Lower lobe of right lung (tissue), 2 donors: ENCODE data around the gene FAM222B. TPM values are rescaled to one million over a fixed set of nuclear protein-coding genes. Genes with fewer than 3 reads are reported as not detected.

Experiments used
- ATAC-seq, 2 donors: fragments of 200-7000 bp; cut with Tn5 transposase; one replicate each; pipeline ENCODE4 v1.9.1; 2020 to 2022; ENCODE audit warnings: mild to moderate bottlenecking in 2 of 2, moderate library complexity in 2 of 2
- DNase-seq: peaks from one replicate; pipeline ENCODE4 v3.0.0-alpha.2; 2020
- H3K27ac ChIP-seq: fragments of 200-600 bp; one replicate; pipeline ENCODE4 v1.8.0; 2022
- H3K27me3 ChIP-seq: fragments of 200-600 bp; one replicate; pipeline ENCODE4 v1.8.0; 2022; ENCODE audit warnings: low read depth
- H3K36me3 ChIP-seq: fragments of 200-600 bp; one replicate; pipeline ENCODE4 v1.8.0; 2022; ENCODE audit warnings: mild to moderate bottlenecking
- H3K4me1 ChIP-seq: fragments of 200-600 bp; one replicate; pipeline ENCODE4 v1.8.0; 2022
- H3K4me3 ChIP-seq: fragments of 200-600 bp; one replicate; pipeline ENCODE4 v1.8.0; 2022; ENCODE audit warnings: mild to moderate bottlenecking
- H3K9me3 ChIP-seq: fragments of 200-600 bp; one replicate; pipeline ENCODE4 v1.8.0; 2022
- intact Hi-C: fragments of 100-400 bp; cut with DNase I; formaldehyde crosslinking; loops from one replicate; pipeline ENCODE4 v1.11.0; 2022
- total RNA-seq: library from RNA; stranded (reverse); fragmentation: NEBNext Ultra II Directional; extraction: Animal tissue kit (Norgen Biotek cat#: 25700); gene quantifications from one replicate; pipeline ENCODE4 v1.2.1, GENCODE V29; 2021
- TF ChIP-seq, protein P1 (sequence below): fragments of 200-600 bp; IDR thresholded peaks from one replicate; pipeline ENCODE4 v1.8.0; 2022; ENCODE audit warnings: antibody characterized with exemption, mild to moderate bottlenecking
- donor health status: DM: no; HTN: yes; CAD: no; lungs with severe emphysema.

Gene FAM222B
- total RNA-seq, 1 donor from 2014 or later, result 21.7 TPM

DNA sequence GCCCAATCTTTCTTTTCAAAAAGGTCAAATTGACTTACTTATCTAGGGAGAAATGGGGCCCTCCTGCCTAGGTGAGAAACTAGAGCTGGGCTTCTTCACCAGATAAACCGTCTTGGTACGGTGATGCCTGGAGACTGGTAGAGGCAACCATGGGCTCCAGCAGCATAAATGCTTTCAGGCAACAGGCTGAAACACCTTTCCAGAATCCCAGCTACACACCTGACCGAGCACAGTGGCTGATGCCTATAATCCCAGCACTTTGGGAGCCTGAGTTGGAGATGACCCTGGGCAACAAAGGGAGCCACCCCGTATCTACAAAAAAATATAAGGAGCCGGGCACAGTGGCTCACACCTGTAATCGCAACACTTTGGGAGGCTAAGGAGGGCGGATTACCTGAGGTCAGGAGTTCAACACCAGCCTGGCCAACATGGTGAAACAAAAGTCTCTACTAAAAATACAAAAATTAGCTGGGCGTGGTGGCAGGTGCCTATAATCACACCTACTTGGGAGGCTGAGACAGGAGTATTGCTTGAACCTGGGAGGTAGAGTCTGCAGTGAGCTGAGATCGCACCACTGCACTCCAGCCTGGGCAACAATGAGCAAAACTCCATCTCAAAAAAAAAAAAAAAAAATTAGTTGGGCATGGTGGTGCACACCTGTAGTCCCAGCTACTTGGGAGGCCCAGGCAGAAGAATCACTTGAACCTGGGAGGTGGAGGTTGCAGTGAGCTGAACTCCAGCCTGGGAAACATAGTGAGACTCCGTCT lies 90.8 kb downstream of the FAM222B start:
- DNase-seq (no peak), ATAC-seq (no peak)
- TF ChIP-seq, protein P1, sequence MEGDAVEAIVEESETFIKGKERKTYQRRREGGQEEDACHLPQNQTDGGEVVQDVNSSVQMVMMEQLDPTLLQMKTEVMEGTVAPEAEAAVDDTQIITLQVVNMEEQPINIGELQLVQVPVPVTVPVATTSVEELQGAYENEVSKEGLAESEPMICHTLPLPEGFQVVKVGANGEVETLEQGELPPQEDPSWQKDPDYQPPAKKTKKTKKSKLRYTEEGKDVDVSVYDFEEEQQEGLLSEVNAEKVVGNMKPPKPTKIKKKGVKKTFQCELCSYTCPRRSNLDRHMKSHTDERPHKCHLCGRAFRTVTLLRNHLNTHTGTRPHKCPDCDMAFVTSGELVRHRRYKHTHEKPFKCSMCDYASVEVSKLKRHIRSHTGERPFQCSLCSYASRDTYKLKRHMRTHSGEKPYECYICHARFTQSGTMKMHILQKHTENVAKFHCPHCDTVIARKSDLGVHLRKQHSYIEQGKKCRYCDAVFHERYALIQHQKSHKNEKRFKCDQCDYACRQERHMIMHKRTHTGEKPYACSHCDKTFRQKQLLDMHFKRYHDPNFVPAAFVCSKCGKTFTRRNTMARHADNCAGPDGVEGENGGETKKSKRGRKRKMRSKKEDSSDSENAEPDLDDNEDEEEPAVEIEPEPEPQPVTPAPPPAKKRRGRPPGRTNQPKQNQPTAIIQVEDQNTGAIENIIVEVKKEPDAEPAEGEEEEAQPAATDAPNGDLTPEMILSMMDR, result no peak
- H3K4me3 ChIP-seq, result no peak overlapping the region
- intact Hi-C loops, result no loop called here
- no peaks in the 10 kb centered on the region for H3K27me3 ChIP-seq
- H3K27ac ChIP-seq, result no peak overlapping the region
- H3K9me3 ChIP-seq, result no peaks in the 10 kb centered on the region
- H3K36me3 ChIP-seq, result peaks cover 48% of the 10 kb centered on the region
- peaks cover 46% of the 10 kb centered on the region for H3K4me1 ChIP-seq

DNA sequence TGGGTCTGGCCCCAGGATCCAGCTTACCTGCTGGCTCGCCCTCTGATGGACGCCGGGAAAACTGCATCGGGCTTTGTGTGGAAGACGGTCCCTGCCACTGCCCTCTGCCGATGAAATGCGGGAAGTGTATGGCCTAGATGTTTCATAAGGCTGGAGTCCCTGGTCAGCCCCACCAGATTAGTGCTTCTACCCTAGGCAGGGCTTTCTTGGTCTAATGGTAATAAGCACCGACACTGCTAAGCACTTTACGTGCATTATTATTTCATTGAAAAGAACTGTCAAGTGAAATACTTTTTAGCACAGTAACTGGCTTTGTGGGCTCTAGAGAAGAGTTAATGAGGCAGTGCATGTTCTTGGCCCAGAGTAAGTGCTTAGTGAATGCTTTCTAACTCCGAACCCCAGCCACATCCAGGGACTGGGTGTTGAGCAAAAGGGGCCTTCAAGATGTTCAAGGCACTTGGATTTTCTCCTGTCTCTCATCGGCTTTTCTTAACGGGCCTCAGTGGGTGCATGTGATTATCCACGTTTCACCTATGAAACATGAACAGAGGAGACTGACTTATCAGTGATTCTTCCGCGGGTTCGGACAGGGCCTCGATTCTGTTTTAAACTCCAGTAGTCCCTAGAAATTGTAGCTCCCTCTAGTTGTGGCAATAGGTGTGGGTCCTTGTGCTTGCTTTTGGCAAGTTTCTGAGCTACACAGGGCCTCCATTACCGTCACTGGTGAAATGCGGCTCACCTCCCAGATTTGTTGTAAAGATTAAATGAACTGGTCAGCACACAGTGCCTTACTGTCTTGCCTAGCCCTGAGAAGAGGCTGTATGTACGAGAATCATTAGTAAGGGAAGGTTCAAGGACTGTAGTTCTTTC lies 92.2 kb downstream of the FAM222B start:
- H3K27ac ChIP-seq, result peak overlapping the region; percentile 25
- intact Hi-C loops, result no loop called here
- H3K9me3 ChIP-seq, result no peaks in the 10 kb centered on the region
- ATAC-seq, result peak; percentile 72 to 84
- peaks cover 43% of the 10 kb centered on the region for H3K36me3 ChIP-seq
- DNase-seq, result peak; percentile 97
- TF ChIP-seq, protein P1, result peak; percentile 100
- H3K4me3 ChIP-seq, result no peak overlapping the region
- H3K4me1 ChIP-seq, result peaks cover 59% of the 10 kb centered on the region
- no peaks in the 10 kb centered on the region for H3K27me3 ChIP-seq

DNA sequence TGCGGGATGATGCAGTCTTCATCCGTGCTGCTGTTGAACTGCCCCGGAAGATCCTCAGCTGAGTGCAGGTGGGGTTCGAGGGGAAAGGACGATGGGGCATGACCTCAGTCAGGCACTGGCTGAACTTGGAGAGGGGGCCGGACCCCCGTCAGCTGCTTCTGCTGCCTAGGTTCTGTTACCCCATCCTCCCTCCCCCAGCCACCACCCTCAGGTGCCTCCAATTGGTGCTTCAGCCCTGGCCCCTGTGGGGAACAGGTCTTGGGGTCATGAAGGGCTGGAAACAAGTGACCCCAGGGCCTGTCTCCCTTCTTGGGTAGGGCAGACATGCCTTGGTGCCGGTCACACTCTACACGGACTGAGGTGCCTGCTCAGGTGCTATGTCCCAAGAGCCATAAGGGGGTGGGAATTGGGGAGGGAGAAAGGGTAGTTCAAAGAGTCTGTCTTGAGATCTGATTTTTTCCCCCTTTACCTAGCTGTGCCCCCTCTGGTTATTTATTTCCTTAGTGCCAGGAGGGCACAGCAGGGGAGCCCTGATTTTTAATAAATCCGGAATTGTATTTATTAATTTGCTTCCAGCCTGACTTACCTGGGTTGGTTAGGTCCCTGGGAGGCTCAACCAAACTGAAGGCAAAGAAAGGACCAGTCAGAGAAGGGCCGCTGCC lies 92.9 kb downstream of the FAM222B start:
- no peak overlapping the region for H3K4me3 ChIP-seq
- no peak for ATAC-seq
- TF ChIP-seq, protein P1, result no peak
- intact Hi-C loops, result no loop called here
- H3K27ac ChIP-seq, result peak overlapping the region; percentile 94
- no peaks in the 10 kb centered on the region for H3K27me3 ChIP-seq
- H3K9me3 ChIP-seq, result no peaks in the 10 kb centered on the region
- DNase-seq, result no peak
- peaks cover 66% of the 10 kb centered on the region for H3K4me1 ChIP-seq
- peaks cover 43% of the 10 kb centered on the region for H3K36me3 ChIP-seq

DNA sequence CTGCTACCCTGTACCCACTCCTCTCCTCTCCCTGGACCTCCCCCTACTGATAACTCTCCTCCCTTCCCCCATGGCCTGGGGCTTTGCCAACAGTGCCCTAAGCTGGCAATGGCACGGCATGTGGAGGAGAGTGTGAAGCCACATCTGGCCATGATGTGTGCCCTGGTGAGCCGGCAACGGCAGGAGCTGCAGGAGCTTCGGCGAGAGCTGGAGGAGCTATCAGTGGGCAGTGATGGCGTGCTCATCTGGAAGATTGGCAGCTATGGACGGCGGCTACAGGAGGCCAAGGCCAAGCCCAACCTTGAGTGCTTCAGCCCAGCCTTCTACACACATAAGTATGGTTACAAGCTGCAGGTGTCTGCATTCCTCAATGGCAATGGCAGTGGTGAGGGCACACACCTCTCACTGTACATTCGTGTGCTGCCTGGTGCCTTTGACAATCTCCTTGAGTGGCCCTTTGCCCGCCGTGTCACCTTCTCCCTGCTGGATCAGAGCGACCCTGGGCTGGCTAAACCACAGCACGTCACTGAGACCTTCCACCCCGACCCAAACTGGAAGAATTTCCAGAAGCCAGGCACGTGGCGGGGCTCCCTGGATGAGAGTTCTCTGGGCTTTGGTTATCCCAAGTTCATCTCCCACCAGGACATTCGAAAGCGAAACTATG lies 93.6 kb downstream of the FAM222B start:
- Histone ChIP-seq H3K36me3 (peaks cover 43% of the 10 kb centered on the region), H3K27me3 (no peaks in the 10 kb centered on the region), H3K4me3 (no peak overlapping the region), H3K4me1 (peaks cover 72% of the 10 kb centered on the region), H3K9me3 (no peaks in the 10 kb centered on the region), H3K27ac (peak overlapping the region; percentile 94)
- ATAC-seq (no peak), DNase-seq (no peak)
- intact Hi-C loops, result no loop called here
- TF ChIP-seq, protein P1, result no peak
